Measurements from ENCODE around the gene SMIM45.

Gene SMIM45

DNA sequence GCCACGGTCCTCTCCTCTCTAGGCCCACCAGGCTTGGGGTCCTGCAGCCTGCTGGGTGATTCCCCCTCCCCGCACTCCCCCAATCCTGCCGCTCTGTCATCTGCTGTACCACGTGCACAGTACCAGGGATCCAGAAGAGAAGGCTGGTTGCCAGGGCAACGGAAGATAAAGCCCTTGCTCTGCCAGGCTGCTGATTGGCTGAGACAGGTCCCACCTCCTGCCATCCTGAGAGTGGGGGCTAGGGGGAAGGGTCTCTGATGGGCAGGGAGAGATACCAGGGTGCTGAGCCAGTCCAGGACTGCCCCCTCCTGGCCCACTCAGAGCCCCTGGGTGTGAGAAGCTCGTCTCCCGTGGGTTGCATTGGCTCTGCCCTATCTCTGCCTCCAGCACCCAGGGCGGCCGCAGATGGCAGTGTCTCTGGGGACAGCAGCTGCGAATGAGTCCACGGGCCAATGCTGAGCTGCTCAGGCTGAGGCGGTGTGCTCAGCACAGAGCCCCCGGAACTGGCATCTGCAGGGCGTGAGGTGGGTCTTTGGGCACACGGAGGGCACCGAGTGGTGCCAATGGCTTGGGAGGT is at the start of gene SMIM45:
SMIM45 (plus strand) TSS at position 253 of the 577 bp plus-strand sequence.
- Histone ChIP-seq H2BK12ac (ENCODE audit: low read depth, low read length) (peak within 1 kb of the TSS; percentile 20; the same call in 1 of the 2 replicates), H3K4me2 (ENCODE audit: insufficient read depth in 1 of 2, low read depth in 2 of 2, low read length in 2 of 2) (peak within 1 kb of the TSS in 1 of 2 experiments; percentile 57; a peak in 1 of 4 replicates), H3K79me1 (ENCODE audit: low read depth, low read length) (no peaks in the 10 kb centered on the region), H3K14ac (ENCODE audit: insufficient read length) (no peak within 1 kb of the TSS), H3K23ac (ENCODE audit: insufficient read length) (no peak within 1 kb of the TSS), H3K79me2 (ENCODE audit: control insufficient read depth in 1 of 2, insufficient read depth in 2 of 2, low read length in 2 of 2) (no peaks in the 10 kb centered on the region), H4K91ac (replicated peaks; ENCODE audit: insufficient read length, low read length) (peak within 1 kb of the TSS; percentile 31), H3K27me3 (replicated peaks in 1 of 4; ENCODE audit: control insufficient read depth in 3 of 4, extremely low read depth in 1 of 4, insufficient read depth in 3 of 4, low read length in 3 of 4) (no peaks in the 10 kb centered on the region), H3K27ac (ENCODE audit: low read depth, low read length) (no peak within 1 kb of the TSS), H2BK15ac (ENCODE audit: low read length) (no peak within 1 kb of the TSS; the same call in 1 of the 2 replicates), H3K23me2 (ENCODE audit: low read depth, low read length) (0 out of 2 replicates have a peak, but pooled peaks cover 1% of the 10 kb centered on the region), H3K9me3 (ENCODE audit: insufficient read depth in 2 of 2, low read depth in 1 of 2, low read length in 1 of 2) (no peaks in the 10 kb centered on the region), H2AFZ (ENCODE audit: low read length) (no peak within 1 kb of the TSS), H2BK120ac (replicated peaks; ENCODE audit: low read depth, low read length) (no peak within 1 kb of the TSS), H2AK5ac (ENCODE audit: low read depth, low read length) (peak within 1 kb of the TSS; percentile 20; the same call in 1 of the 2 replicates), H3K36me3 (ENCODE audit: control insufficient read depth in 2 of 4, insufficient read depth in 4 of 4, low read length in 3 of 4) (no peaks in the 10 kb centered on the region), H3K4me1 (replicated peaks in 1 of 4; ENCODE audit: control insufficient read depth in 3 of 4, insufficient read depth in 4 of 4, low read length in 3 of 4) (peaks cover 3 to 15% (median 5%) of the 10 kb centered on the region in 4 experiments; a peak in 6 of 7 replicates), H4K20me1 (replicated peaks in 1 of 2; ENCODE audit: control insufficient read depth in 1 of 2, insufficient read depth in 2 of 2, low read length in 2 of 2) (peaks cover 0 to 2% of the 10 kb centered on the region in 2 experiments), H2BK20ac (ENCODE audit: low read length) (0 out of 2 replicates have a peak within 1 kb of the TSS, but pooled peaks have one; percentile 32), H4K5ac (ENCODE audit: insufficient read length, low read depth, low read length) (no peak within 1 kb of the TSS), H4K8ac (ENCODE audit: extremely low read depth, insufficient read depth, low read length) (peak within 1 kb of the TSS; percentile 84), H3K4ac (replicated peaks; ENCODE audit: insufficient read length, low read depth, low read length) (no peak within 1 kb of the TSS), H2BK5ac (ENCODE audit: low read depth, low read length) (no peak within 1 kb of the TSS; the same call in 1 of the 2 replicates), H3K4me3 (ENCODE audit: extremely low read depth in 1 of 4, insufficient read depth in 2 of 4, low read depth in 3 of 4, low read length in 4 of 4) (no peak within 1 kb of the TSS), H3K9ac (replicated peaks in 1 of 4; ENCODE audit: extremely low read depth in 1 of 4, low read depth in 3 of 4, low read length in 3 of 4) (no peak within 1 kb of the TSS; a peak in 1 of 7 replicates), H3K18ac (ENCODE audit: extremely low read depth, low read length) (no peak within 1 kb of the TSS; the same call in none of the 2 replicates), H3K56ac (replicated peaks; ENCODE audit: insufficient read length, low read depth, low read length) (no peak within 1 kb of the TSS)
- WGBS, 2 experiments (ENCODE audit: extremely low coverage in 1 of 2, insufficient coverage in 1 of 2, insufficient read length in 1 of 2, insufficient replicate concordance in 2 of 2, low coverage in 1 of 2, low lambda C conversion rate in 2 of 2, missing lambda C conversion rate in 1 of 2): 75% methylated on average over 16 of the region's 16 CpGs; no CpG with 5 or more reads in 1 of the 2 experiments
- ChIA-PET POLR2A (ENCODE audit: partially characterized antibody) (interaction anchor here (1.2 to 1.4 kb wide), 2 partner anchors 13 to 27 kb away, joined by 4 to 5 read pairs; no protein-coding TSS in a partner anchor), CTCF (ENCODE audit: partially characterized antibody) (interaction anchor here (0.5 to 3.4 kb wide), 14 partner anchors 10 to 214 kb away, joined by 3 to 17 read pairs (median 4); partner anchors contain the start of gene TNFRSF13C)
- TF ChIP-seq, protein P1, sequence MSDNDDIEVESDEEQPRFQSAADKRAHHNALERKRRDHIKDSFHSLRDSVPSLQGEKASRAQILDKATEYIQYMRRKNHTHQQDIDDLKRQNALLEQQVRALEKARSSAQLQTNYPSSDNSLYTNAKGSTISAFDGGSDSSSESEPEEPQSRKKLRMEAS (IDR thresholded peaks at IDR 0.05): peak; percentile 70
- TF ChIP-seq RBBP5 (IDR thresholded peaks at IDR 0.05; ENCODE audit: borderline replicate concordance, low read depth, low read length): no peak
- TF ChIP-seq SIN3A (conservative IDR thresholded peaks at IDR 0.05 in 1 of 2, IDR thresholded peaks at IDR 0.05 in 1 of 2; ENCODE audit: low read depth in 1 of 2, low read length in 2 of 2): peak in 1 of 2 experiments; percentile 53; a peak in 1 of 4 replicates
- no peak for TF ChIP-seq PHF8 (conservative IDR thresholded peaks at IDR 0.05; ENCODE audit: low read depth, low read length)
- TF ChIP-seq, protein P2, sequence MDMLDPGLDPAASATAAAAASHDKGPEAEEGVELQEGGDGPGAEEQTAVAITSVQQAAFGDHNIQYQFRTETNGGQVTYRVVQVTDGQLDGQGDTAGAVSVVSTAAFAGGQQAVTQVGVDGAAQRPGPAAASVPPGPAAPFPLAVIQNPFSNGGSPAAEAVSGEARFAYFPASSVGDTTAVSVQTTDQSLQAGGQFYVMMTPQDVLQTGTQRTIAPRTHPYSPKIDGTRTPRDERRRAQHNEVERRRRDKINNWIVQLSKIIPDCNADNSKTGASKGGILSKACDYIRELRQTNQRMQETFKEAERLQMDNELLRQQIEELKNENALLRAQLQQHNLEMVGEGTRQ (IDR thresholded peaks at IDR 0.05; ENCODE audit: low read length): peak; percentile 48; the same call in 1 of the 2 replicates
- TF ChIP-seq, protein P3, sequence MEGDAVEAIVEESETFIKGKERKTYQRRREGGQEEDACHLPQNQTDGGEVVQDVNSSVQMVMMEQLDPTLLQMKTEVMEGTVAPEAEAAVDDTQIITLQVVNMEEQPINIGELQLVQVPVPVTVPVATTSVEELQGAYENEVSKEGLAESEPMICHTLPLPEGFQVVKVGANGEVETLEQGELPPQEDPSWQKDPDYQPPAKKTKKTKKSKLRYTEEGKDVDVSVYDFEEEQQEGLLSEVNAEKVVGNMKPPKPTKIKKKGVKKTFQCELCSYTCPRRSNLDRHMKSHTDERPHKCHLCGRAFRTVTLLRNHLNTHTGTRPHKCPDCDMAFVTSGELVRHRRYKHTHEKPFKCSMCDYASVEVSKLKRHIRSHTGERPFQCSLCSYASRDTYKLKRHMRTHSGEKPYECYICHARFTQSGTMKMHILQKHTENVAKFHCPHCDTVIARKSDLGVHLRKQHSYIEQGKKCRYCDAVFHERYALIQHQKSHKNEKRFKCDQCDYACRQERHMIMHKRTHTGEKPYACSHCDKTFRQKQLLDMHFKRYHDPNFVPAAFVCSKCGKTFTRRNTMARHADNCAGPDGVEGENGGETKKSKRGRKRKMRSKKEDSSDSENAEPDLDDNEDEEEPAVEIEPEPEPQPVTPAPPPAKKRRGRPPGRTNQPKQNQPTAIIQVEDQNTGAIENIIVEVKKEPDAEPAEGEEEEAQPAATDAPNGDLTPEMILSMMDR (IDR thresholded peaks at IDR 0.05; ENCODE audit: control extremely low read depth in 1 of 3, insufficient read depth in 1 of 3, low read depth in 1 of 3, low read length in 3 of 3): peak in 2 of 3 experiments; percentile 8 to 11; a peak in 2 of 4 replicates
- no peak for TF ChIP-seq HDAC6 (IDR thresholded peaks at IDR 0.05; ENCODE audit: low read depth, low read length)
- no peak for FAIRE-seq
- peak in 1 of 2 experiments; percentile 77 for DNase-seq (ENCODE audit: low read depth in 1 of 2, low spot score in 2 of 2)

All from H1 (cell line).